HG03575 (cell line): ENCODE results near the gene FBXO11.

ENCODE experiments used
- ATAC-seq: cut with Tn5 transposase; IDR thresholded peaks from one replicate; pipeline ENCODE4 v1.9.1; 2021; ENCODE audit not compliant: unreplicated experiment, insufficient number of reproducible peaks, low FRiP score; ENCODE audit errors: extremely low read depth

Gene FBXO11

GRCh38 chr2:47767497-47767844 is 138.8 kb downstream of the FBXO11 start:
- ATAC-seq = no peak

DNA sequence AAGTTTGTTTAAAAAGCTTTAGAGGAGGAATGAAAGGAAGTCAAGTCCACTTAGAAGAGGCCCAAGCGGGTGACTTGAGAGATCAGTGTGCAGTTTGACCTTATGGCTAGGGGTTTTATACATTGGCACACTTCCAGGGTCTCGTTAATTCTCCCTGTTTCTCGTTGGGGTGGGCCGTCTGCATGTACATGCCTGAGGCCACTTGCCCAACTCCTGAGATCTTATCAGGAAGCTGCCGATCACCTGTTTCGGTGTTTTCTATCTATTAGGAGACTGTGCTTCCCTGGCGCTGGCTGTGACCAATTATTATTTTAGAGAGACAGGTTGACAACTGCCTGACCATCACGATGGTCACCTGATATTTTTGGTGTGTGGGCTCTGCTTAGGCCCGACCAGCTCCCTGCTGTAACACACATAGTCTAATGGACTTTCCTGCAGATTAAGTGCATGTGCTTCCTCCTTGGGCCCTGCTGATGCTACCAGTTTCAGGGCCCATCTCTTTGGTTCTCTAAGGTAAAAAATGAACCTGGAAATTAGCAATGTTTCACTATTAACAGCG is 154.4 kb downstream of the FBXO11 start:
- ATAC-seq = no peak

DNA sequence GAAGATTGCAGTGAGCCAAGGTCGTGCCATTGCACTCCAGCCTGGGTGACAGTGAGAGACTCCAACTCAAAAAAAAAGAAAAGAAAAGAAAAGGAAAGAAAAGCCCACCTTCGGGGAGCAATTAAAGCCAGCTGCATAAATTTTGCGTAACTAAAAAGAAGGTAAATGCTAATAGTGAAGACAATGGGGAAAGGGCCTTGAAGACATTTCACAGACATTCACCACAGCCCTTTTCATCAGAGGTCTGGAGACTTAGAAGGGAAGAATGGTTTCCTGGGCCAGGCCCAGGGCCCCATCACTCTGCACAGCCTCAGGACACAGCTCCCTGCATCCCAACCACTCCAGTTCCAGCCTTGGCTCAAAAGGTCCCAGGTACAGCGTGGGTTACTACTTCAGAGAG is 158.4 kb downstream of the FBXO11 start:
- no peak for ATAC-seq

GRCh38 chr2:47744074-47744473 is 162.2 kb downstream of the FBXO11 start:
- ATAC-seq = no peak

GRCh38 chr2:47741637-47742036 is 164.7 kb downstream of the FBXO11 start:
- no peak for ATAC-seq

DNA sequence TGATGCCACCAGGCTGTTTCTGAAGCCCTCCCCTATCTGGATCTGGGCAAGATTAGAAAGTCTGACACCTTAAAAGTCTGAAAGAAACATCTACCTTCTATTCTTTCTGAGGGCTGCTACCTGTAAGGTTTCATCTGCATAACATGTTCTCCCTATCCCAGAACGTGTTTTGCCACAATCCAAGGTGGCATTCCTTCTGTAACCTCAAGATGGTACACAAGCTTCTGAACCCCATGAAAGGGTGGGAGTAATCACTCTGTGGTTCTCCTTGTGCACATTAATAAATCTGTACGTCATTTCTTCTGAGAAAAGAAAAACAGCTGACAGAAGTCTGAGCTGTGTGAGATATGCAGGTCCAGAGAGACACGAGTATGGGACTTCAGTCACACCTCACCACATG is 165.2 kb downstream of the FBXO11 start:
- no peak for ATAC-seq
